CD4-positive, alpha-beta T cell treated with Interferon gamma for 1 hour (primary cell): ENCODE data around the gene TRIM42.

Experiments
- DNase-seq: peaks from one replicate; pipeline ENCODE4 v3.0.0-alpha.2; 2020

Gene TRIM42

DNA sequence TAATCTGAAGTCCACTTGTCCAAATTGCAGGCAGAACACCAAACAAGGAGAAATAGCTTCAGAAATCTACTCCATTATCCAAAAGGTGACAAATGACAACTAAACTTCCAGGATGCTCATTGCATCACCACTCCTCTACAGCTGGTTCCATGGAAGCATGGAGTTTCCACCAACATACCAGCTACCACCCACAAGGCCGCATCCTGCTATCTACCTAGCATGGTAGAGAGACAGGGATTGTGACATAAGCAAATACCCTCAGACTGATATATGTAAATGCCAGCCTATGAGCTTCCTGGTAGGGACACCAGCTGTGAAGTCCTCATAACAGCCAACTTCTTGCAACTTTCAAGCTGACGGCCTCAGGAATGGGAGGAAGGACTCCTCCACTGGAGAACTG, at the start of gene TRIM42:
TRIM42 (plus strand) TSS at position 301 of the 400 bp plus-strand sequence. CDS start 166 bp downstream, outside the sequence.
- no peak for DNase-seq

DNA sequence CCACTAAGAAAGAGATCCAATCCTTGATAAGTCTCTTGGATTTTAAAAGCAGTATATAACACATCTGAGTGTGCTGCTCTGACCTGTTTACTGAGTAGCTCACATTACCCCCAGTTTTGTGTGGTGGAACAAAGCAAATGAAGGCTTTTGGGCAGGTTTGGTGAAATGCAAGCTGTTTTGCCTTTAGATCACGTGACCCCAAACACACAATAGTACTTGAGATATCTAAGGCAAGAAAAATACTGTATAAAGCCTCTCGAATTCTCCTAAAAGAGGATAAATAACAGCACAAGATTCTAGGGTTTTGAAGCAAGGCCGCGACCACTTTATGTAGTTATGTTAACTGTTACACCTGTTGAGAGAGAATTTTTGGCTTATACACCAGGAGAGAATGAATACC, 49.3 kb upstream of the TRIM42 start:
- DNase-seq = no peak

DNA sequence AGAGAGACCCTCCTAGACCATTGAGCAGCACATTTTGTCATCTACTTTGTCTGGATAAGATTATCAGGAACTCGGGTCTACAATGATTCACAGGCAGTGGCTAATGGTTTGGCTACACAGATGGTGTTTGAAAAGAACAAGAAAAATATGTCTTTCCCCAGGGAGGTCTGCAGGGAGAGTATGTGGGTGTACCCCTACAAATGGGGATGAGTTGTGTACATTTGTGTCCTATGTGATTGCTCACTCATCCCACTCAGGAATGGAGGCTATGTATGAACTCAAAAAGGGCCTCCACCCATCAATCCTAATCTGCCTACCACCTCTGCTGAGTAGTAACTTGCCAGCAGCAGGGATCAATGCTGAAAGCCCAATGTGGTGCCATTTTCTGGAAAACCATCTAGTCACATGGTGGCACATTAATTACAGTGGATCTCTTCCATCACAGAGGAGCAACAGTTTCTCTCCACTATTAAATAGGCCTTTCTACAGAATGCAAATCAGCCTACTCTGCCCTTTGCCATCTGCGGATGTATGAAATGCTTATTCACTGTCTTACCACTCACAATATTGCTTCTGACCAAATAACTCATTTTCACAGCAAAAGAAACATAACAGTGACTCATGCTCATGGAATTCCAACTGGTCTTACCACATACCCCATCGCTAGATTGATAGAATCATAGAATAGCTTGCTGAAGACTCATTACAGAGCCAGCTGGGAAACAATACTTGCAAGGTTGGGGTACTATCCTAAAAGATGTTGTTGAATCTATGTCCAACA, 48.3 kb upstream of the TRIM42 start:
- DNase-seq = no peak

DNA sequence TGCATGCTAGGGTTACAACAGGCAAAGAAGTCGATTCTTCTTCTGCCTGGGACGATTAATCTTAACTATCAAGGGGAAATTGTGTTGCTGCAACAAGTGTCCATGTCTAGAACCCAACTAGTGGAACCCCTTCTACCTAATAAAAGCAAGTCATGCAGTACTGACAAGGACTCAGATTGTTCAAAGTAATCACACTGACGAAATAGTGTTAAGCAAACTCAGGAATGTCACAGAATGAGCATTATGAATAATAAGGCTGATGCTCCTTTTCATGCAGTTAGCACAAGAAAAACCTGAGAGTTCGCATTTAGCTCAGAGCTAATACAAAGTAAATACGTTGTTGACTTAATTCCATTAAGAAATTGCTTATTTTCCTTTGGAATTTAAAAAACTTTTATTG, 47.5 kb upstream of the TRIM42 start:
- no peak for DNase-seq

DNA sequence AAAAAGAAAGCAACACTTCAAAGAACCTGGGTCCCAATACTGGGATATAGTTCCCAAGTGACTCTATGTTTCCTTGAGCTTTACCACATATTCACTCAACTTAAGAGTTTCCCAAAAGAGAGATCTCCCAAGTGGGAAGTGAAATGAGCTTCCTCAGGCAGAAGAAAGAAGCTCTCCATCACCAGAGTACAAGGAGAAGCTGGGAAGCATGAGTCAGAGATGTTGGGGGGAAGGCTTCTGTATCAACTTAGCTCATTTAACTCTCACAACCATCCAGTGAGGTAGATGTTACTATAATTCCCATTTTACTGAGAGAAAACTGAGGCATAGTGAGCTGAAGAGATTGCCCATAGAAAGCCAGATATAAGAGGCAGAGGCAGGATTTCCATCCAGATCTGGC, 47.0 kb upstream of the TRIM42 start:
- DNase-seq = no peak

DNA sequence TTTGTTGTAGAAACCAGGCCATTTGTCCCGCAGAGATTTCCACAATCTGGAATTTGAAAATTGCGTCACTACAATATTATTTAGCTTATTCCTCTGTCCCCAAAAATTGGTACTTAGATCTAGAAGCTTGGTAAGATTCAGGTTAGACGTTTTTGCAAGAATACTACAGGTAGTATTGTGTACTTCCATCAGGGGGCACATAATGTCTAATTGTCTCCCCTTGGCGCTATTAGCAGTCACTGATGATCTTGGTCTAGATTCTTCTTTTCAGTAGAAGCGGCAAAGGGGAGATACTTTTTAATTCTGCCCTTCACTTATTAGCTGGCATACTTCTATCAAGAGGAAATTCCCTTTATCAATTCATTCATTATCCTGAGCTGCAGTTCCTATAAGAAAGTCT, 42.6 kb upstream of the TRIM42 start:
- no peak for DNase-seq

DNA sequence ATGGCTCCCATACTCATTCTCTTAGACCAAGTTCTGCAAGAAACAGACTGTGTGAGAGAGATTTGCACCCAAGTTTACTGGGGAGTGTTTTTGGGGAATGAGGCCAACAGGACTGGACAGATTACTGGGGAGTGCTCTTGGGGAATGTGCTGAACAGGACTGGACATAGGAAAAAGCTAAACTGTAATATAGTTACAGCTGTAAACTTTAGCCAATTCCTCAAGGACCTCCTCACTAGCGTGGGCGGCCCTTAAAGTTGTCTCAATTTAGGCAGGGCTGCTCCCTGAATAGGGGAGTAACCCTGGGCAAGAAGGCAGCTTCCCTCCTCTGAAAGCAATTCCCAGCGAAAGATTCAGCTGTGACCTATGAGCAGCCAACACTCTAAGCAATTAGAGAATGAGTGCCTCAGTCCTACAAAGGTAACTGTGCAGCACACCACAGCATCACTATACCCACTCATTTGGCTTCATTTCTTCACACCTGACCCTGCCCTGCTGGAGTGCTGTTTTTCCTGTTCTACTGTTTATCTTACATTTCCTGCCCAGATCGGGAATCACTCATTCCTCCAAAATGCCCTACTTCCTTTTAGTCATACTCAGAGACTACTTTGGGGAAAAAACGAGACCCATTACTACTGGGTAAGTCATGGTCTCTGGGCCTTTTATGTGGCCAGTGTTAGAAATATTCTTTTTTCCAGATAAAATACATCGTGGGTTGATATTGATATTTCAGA, 41.3 kb upstream of the TRIM42 start:
- no peak for DNase-seq

DNA sequence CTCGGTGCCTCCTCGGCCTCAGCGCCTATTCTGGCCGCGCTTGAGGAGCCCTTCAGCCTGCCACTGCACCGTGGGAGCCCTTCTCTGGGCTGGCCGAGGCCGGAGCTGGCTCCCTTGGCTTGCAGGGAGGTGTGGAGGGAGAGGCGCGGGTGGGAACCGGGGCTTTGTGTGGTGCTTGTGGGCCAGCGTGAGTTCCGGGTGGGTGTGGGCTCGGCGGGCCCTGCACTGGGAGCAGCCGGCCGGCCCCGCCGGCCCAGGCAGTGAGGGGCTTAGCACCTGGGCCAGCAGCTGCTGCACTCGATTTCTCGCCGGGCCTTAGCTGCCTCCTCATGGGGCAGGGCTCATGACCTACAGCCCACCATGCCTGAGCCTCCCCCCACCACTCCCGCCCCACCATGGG, 26.6 kb upstream of the TRIM42 start:
- DNase-seq = no peak

DNA sequence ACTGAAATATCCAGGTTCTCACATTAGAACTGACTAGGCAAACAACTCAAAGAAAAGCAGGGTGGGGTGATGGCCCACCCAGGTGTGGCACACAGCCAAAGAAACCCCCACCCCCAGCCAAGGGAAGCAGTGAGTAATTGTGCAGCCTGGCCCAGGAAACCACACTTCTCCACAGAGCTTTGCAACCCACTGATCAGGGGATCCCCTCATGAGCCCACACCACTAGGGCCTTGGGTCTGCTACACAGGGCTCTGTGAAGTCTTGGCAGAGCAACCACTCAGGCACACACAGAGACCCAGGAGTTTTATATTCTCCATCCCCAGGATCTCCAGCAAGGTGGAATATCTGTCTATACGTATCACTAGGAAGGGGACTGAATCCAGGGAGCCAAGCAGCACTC, 22.2 kb upstream of the TRIM42 start:
- DNase-seq = no peak

DNA sequence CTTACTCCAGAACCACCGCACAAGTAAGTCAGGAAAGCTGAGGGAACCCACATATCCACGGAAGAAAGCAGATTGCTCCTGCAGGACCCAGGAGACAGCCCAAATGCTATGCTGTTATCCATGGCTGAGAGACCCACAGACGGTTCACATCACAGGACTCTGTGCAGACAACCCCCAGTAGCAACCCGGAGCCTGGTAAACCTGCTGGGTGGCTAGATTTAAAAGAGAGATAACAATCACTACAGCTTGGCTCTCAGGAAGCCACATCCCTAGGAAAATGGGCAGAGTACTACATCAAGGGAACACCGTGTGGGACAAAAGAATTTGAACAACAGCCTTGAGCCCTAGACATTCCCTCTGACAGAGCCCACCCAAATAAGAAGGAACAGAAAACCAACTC, 13.8 kb upstream of the TRIM42 start:
- no peak for DNase-seq

DNA sequence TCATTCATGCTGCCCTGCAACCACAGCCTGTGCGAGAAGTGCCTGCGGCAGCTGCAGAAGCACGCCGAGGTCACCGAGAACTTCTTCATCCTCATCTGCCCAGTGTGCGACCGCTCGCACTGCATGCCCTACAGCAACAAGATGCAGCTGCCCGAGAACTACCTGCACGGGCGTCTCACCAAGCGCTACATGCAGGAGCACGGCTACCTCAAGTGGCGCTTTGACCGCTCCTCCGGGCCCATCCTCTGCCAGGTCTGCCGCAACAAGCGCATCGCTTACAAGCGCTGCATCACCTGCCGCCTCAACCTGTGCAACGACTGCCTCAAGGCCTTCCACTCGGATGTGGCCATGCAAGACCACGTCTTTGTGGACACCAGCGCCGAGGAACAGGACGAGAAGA, 4.7 kb downstream of the TRIM42 start:
- no peak for DNase-seq

DNA sequence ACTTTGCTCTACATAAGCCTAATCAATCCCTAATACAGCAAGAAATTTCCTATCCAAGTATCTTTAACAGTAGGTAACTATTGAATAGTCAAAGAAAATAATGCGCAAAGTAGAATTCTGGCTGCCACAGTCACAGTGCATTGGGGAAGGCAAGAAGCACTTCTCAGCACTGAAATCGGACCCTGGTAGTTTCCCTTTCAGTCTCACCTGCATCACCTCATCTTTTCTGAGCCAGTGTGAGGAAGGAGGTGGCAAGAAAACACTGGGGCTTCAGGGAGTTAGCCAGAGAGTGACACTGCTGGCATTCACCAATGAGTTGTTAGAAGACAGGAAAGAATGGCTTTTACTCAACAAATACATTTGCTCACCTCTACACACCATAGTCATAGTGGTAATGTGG, 8.3 kb downstream of the TRIM42 start:
- DNase-seq = no peak

DNA sequence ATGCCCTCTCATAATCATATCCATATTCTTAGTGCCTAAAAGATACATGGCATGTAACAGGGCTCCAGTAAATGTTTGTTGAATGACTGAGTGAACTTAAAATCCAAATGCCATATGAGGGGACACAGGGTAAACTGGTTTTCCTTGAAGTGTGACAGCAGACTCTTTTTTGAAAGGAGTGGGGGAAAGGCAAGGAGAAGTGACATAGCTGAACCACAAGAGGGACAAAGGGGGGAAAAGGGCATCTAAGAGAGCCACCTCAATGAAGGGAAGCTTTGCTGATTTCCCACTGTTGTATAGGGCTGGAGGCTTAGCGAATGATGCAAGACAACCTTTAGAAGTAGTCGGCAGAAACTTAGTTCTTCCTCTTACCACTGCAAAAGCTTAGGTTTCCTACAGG, 9.1 kb downstream of the TRIM42 start:
- DNase-seq = no peak

DNA sequence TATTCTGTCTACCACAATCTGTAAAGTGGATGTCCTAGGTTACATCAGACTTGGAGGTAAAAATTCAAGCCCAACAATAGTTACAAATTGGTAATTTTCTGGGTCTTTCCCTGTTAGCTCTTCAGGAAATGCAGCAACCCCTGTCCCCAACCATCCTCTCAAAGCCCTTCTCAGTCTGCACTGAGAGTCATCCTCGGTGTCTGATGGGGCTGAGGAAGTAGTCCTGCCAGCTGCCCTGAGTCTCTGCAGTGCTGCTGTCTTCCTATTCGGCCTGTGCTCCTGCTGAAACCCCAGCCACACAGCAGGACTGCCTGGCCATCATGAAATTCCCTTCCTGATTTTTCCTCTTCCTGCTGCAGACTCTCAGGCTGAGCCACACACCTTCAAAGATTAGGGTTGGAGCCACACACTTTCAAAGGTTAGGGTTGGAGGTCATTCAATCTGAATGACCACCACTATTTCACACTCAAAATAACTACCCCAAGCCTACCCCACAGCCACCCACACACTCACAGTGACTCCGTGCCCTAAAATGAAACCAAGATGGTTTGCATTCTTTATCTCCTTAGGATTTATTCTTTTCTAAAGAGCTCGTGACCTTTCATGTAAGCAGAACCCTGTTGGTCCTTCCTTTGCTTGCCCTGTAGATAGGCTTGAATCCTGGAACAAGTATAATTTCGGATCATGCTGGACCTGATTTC, 17.6 kb downstream of the TRIM42 start:
- DNase-seq = no peak

DNA sequence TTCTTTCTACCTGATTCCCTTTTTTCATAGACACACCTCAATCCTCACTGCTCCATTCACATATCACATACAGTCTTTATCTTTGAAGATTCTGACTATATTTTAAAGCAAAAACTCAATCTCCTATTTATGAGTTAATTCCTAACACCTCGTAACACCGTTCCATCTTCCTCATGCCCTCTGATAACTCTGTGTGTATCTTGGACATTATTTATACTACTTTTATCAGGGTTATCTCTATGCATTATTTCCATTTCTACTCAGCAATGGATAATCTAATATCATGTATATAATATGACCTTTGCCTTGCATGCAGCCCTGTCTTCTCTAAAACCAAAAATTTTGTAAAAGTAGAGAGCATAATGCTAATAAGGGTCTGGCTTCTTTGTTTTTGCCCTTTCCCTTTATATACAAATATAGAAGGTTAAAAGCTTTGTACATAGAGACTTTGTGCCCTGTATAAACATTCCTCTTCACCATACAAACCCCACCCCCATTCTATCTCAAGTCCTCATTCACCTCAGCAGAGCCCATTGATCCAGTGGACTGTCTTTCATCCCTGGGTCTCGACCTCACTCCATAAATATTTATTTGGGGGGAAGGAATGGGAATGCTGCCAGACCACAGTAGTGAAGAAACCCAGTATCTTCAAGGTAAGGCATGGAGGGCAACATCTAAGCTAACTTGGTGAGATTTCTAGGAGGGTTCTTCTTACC, 21.8 kb downstream of the TRIM42 start:
- no peak for DNase-seq

DNA sequence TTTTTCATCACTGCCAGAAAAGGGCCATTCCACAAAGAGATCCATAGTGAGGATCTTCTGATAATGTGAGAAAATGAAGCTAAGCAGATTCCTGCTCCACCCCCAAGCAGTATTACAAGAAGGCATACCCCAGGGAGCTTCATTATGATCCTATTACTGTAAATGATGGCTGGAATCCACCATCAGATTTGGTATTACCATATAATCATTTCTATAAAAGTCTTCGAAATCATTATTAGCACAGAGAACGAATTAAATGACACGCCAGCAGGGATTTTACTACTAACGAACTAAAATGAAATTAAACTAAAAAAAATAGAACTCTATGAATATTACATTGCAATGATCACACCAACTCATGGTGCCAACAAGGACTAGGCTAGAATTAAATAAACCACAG, 24.4 kb downstream of the TRIM42 start:
- DNase-seq = no peak

DNA sequence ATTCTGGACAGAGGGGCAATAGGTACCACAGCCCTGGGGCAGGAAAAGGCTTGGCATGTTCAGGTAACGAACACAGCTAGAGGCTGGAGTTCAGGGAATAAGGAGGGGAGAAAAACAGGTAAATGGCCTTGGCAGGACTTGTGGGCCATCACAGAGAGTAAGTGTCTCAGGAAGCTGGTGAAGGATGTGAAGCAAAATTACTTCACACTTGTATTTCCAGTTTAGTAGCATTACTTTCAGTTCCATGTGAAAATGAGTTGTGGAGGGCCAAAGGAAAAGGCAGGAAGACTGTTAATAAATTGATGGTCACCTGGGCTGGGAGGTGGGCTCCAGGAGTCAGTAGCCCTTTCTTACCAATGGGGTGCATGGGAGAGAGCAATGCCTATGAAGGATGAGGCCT, 25.6 kb downstream of the TRIM42 start:
- DNase-seq = no peak

DNA sequence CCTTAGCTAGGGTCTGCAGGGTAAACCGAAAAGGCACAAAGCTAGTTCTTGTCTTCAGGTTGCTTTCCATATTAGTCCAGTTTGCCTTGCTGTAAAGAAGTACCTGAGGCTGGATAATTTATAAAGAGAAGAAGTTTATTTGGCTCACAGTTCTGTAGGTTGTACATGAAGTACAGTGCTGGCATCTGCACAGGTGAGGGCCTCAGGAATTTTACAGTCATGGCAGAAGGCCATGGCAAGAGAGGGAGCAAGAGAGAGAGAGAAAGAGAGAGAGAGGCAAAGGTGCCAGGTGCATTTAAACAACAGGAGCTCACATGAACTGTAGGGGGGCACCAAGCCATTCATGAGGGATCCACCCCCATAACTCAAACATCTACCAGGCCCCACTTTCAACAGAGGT, 26.9 kb downstream of the TRIM42 start:
- DNase-seq = no peak

DNA sequence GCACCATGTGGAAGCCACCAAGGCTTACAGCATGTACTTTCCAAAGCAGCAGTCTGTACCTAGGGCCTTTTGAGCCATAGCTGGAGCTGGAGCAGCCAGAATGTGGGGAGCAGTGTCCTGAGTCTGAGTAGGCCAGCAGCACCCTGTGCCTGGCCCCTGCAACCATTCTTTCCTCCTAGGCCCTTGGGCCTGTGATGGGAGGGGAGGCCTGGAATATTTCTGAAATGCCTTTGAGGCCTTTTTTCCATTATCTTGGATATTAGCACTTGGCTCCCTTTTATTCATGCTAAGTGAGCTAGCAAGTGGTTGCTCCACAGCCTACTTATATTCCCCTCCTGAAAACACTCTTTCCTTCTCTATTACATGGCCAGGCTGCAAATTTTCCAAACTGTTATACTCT, 28.1 kb downstream of the TRIM42 start:
- DNase-seq = no peak

DNA sequence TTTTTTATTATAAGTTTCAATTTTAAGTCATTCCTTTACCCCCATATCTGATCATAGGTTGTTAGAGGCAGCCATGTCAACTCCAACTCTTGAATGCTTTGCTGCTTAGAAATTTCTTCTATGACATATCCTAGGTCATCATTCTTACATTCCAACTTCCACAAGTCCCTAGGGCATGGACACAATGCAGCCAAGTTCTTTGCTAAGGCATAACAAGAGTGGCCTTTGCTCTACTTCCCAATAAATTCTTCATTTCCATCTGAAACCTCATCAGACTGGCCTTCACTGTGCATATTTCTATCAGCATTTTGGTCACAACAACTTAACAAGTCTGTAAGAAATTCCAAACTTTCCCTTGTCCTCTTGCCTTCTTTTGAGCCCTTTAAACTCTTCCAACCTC, 28.5 kb downstream of the TRIM42 start:
- DNase-seq = no peak

DNA sequence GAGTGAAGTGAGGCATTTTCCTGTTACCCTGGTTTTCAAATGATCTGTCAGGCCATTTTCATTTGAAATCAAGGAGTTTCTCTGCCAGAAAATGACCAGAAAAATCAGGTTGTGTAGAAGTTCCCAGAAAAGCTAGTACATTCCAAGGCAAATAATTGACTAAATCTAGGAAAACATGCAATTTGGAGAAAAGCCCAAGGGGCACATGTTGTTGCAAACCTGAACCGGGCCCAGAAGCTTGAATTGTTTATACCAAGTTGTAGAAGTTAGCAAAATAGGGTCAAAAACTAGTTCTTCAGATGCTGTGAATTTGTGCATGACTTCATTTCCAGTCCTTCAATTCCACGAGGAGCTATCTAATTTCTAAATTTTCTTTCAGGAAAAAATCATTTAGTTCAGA, 31.0 kb downstream of the TRIM42 start:
- no peak for DNase-seq

DNA sequence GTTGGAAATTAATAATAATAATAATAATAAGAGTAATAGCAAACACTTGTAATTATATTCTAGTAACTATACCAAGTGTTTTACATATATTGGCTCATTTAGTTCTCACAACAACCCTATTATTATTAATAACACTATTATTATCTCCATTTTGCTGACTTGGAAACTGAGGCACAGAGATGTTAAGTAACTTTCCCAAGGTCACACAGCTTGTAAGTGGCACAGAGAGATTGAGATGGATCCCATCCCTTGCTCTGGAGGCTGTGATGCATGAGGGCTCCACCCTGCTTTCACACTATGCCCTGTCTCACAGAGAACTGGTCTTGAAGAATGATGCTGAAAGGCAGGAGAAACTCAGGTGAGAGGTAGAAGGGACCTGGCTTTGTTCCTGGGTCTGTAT, 31.9 kb downstream of the TRIM42 start:
- DNase-seq = no peak

DNA sequence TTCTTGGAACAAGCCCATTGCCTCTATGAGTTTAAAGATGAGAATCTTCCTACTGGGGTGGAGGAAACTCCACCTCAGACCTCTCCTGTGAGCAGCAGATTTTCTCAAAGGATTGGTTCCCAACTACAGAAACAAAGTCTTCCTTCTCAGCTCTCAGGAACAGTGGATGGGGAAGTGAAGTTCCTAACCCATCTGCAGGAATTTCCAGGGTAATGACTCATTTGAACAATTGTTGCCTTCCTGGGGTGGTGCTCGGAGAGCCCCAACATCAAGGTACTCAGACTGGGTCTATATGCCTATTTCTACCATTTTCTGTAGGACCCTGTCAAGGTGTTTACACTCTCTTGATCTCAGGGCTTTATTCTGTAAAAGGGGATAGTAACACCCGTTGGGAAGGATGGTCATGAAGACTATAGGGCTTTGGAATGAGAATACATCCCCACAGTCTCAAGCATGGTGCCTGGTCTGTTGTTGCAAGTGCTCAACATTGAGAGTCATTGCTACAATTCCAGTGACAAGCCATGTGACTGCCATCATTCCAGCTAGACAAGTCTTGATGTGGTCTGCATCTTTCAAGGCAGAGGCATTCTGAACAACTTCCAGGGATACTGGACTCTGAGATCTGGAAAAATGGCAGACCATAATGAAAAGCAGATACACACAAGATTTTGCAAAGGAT, 33.0 kb downstream of the TRIM42 start:
- DNase-seq = no peak
